Stimulated activated CD8-positive, alpha-beta memory T cell treated with anti-CD3 and anti-CD28 coated beads, Interleukin-12 subunit alpha, Interleukin-12 subunit beta, amount 100 ng/mL, for 24 hours (primary cell): Measurements from ENCODE around the gene STAB1.

Source experiments
- DNase-seq: peaks from one replicate; pipeline ENCODE4 v3.0.0-alpha.2; 2020; ENCODE audit errors: extremely low read depth

Gene STAB1, protein sequence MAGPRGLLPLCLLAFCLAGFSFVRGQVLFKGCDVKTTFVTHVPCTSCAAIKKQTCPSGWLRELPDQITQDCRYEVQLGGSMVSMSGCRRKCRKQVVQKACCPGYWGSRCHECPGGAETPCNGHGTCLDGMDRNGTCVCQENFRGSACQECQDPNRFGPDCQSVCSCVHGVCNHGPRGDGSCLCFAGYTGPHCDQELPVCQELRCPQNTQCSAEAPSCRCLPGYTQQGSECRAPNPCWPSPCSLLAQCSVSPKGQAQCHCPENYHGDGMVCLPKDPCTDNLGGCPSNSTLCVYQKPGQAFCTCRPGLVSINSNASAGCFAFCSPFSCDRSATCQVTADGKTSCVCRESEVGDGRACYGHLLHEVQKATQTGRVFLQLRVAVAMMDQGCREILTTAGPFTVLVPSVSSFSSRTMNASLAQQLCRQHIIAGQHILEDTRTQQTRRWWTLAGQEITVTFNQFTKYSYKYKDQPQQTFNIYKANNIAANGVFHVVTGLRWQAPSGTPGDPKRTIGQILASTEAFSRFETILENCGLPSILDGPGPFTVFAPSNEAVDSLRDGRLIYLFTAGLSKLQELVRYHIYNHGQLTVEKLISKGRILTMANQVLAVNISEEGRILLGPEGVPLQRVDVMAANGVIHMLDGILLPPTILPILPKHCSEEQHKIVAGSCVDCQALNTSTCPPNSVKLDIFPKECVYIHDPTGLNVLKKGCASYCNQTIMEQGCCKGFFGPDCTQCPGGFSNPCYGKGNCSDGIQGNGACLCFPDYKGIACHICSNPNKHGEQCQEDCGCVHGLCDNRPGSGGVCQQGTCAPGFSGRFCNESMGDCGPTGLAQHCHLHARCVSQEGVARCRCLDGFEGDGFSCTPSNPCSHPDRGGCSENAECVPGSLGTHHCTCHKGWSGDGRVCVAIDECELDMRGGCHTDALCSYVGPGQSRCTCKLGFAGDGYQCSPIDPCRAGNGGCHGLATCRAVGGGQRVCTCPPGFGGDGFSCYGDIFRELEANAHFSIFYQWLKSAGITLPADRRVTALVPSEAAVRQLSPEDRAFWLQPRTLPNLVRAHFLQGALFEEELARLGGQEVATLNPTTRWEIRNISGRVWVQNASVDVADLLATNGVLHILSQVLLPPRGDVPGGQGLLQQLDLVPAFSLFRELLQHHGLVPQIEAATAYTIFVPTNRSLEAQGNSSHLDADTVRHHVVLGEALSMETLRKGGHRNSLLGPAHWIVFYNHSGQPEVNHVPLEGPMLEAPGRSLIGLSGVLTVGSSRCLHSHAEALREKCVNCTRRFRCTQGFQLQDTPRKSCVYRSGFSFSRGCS (N-terminal part only)

DNA sequence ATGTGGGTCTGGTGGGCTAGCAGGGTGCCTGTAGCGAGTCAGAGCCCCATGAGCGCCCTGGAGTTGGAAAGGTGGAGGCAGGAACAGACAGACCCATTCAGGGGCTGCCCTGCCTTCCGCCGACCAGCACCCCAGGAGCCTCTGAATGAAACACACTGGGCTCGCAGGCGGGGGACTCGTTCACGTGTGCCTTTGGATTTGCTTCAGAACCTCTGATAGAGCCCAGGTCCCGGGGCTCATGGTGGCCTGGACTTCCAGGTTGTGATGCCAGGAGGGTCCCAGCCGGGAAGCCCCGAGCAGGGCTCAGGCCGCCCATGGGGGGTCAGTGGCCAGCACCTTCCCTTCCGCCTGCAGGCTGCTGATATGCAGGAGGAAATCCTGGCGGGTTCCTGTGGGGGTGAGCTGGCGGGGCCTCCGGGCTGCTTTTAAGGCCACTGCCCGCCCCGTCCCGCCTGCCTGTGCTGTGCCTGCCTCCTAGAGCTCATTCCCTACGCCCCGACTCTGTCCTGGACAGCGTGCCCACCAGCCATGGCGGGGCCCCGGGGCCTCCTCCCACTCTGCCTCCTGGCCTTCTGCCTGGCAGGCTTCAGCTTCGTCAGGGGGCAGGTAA, at the start of gene STAB1:
TSS of gene STAB1 (plus strand) at position 453 of the 610 bp plus-strand sequence. CDS start at position 529, 76 bp downstream.
- DNase-seq = no peak

DNA sequence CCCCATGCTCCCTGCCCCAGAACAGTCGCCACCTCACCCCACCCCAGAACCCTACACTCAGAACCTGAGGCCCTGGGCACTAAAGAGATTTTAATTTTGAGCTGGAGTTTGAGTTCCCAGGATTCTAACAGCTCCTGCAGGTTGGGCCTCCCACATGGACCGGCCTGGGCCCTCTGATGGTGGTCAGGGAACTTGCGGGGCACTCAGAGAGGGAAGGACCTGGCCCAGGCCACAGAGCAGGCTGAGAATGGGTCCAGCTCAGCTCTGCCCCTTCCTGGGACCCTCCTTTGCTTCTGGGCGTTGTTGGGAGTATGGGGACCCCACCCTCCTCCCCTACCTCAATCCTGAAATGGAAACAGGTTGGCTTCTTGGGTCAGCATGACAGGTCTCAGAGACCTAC, 49.1 kb upstream of the STAB1 start:
- no peak for DNase-seq

DNA sequence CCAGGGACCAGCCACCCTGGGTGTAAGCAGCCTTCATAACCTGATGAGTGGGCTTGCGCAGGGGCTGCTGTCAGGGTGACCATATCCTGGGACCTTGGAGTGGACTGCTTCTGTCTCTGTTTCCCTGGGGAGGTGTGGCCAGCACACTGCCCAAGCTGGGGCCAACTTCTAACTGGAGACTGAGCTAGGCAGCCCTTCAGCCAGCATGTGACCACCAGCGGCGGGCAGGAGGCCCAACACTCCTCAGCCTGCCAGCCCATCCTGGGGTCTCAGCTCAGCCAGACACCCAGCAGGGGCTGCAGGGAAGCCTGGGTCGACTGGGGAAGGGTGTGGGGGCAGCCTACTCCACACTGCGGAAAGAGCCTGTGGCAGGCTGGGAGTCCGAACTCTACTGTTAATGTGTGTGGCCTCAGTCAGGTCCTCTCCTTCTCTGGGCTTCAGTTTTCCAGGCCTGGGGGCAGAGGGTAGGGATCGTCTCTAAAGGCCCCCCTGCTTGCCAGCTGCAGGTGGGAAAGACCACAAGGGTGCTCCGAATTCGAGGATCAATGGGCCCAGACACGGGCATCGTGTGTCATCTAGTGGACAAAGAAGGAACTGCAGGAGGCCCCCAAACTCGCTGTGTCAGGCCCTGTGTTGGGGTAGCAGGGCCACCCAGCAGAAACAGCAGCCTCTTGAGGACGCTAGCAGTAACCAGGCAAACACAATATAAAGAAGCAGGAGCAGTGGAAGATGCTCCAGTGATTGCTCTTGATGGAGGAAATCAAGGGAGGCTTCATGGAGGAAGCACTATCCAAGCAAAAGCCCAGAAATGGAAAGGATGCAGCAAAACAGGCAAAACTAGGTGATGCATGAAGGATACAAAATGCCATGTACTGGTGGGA, 48.3 kb upstream of the STAB1 start:
- DNase-seq = peak; percentile 42

DNA sequence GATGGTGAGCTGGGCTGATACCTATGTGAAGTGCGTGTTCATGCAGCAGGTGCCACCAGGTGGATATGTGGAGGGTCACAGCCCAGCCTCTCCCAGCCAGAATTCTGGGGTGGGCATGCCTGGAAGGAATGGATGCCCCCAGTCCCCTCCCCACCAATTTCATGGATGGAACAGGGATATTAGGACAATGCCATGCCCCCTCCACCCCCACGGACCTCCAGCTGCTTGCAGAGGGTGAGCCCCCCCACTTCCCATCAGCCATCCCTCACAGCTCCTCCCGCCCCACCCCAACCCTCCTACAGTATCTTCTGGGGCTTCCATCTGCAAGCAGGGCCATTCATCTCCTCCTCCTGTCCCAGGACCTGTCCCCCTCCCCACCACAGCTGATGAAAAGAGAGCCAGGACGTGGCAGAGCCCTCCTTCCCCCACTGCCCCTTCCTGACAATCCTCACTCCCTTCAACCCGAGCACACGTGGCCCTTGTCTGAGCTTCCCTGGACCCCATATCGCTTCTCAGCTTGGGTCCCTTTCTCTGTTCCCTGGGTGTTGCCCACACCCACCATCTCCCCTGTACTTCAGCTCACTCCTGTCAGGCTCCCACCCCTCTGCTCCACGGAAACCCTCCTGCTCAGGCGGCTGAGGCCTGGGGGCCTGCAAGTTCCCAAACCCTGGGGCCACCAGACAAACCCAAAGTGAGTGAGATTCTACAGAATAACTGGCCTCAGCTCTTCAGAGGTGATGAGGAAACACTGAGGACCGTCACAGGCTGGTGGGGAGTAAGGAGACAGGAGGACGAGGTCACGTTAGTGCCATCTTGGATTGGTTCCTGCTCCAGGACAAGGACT, 47.4 kb upstream of the STAB1 start:
- DNase-seq = no peak

DNA sequence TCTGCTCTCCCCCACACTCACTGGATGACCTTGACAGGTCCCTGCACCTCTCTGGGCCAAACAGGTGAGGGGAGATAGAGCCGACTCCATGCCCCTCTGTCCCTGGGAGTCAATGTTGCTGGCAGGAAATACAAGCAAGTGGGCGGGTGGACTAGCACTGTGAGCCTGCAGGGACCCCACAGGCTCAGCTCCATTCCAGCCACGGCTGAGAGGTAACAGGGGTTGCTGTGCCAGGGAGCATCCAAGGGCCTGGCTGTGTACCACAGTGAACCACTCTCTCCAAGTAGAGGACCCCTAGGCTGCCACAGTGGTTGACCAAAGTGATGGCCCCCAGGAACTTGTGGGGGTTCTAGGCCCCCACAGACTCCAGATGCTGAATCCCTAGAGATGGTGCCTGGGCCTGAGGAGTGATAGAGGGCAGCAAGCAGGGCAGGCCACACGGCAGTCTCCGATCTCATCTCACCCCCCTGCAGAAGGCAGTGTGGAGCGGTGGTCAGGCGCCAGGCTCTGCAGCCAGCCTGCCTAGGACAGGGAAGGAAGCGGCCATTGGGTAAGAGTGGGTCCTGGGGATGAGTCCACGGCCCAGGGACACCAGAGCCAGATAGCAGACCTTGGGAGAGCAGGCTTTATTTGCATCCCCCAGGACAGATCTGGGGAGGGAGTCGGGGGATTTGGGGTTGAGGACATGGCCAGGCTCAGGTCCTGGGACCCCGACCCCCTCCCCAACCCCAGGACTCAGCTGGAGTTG, 44.5 kb upstream of the STAB1 start:
- no peak for DNase-seq

DNA sequence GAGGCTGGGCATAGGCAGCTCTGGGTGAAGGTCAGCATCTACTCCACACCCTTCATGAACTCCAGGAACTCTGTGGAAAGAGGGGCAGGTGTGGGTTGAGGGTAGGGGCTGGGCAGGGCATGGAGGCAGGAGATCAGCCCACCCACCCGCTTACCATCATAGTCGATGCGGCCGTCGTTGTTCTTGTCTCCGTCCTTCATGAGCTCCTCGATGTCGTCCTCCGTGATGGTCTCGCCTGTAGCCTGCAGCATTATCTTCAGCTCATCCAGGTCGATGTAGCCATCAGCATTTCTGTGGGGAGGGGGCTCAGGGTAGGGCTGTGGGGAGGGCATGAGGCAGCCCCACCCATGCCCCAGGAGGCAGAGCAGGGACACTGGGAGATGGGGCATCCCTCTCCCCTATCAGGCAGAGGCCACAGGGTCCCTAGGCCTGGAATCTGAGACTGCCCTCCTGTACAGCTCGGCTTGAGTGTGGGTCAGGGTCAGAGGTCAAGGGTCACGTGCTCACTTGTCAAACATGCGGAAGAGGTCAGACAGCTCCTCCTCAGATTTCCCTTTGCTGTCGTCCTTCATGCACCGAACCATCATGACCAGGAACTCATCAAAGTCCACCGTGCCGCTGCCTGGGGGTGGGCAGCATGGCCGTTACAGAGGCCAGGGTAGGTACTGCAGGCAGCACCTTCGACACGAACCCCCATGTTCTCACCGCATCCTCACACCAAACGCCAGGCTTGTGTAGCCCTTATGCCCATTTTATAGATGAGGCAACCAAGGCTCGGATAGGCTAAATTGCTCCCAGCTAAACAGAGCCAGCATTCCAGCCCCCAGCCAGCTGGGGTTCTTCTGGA, 43.7 kb upstream of the STAB1 start:
- no peak for DNase-seq

DNA sequence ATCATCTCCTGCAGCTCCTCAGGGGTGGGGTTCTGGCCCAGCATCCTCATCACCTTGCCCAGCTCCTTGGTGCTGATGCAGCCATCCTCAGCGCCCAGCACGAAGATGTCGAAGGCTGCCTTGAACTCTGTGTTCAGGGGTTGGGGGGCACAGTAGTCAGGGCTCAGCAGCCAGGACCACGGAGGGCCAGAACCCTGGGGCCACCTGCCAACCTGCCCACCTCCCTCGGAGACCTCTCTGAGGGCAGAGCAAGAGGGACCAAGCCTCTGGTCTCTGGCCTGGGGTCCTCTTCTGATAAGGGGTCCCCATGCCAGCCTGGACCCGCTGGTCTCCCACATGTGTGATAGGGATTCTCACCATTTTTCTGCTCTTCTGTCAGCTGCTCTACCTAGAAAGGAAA, 43.0 kb upstream of the STAB1 start:
- DNase-seq = no peak

DNA sequence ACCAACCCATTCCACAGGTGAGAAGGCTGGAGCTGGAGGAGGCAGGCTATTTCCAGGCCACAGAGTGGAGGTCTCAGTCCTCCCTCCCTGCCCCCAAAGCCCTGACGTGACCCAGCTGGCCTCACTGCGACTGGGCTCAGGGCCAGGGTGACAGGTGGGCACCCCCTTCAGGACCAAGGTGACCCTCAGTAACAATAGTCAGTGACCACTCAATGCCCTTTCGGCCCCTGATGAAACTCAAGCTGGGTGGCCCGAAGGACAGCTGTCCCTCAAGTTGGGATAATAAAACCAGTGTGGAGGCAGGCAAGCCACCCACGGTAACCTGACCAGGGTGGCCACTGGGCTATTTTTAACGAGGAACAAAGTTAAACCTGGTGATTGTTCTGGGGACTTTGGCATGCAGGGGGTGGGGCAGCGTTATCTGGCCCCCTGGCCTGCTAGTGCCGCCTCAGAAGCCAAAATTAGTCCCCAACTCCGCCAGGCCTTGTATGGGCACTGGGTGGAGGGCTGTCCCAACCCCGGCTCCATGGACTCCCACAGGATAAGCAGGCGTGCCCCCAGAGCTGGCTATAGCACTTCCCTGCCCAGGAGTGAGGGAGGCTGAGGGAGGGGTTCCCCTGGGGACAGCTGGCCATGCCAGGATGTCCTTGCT, 42.4 kb upstream of the STAB1 start:
- DNase-seq = no peak

DNA sequence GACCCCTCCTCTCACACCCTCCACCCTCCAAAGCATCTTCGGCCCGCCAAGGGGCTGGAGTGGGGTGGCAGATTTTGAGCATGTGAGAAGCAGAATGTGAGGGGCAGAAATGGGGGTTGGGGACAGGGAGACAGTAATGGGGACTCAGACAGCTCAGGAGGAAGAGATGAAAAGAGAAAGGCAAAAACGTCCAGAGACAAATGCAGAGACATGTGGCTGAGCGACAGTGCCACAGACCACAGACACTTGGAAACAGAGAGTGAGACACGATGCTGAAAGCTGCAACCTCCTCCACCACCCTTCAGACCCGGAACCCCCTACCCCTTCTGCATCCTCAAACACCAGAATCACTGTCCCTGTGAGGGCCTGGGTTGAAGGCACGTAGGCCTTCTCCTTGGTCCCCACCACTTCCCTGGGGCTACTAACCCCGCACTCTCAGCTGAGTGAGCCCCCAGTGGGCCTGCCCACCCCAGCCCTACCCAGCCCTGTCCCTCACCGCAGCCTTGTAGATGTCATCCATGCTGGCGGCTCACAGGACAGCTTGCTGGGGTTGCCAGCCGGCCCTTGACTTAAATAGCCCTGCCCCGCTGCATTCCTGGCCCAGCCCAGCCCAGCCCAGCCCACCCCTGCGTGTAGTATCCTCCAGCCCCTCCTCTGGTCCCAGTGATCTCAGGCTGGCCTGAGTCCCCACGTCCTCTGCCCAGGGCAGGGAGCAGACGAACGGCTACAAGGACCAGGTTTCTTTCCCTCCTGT, 41.5 kb upstream of the STAB1 start, which contains the start of gene TNNC1:
TSS of gene TNNC1 (minus strand) at position 546 of the 754 bp plus-strand sequence. CDS start at position 520, 26 bp downstream.
- DNase-seq = no peak

DNA sequence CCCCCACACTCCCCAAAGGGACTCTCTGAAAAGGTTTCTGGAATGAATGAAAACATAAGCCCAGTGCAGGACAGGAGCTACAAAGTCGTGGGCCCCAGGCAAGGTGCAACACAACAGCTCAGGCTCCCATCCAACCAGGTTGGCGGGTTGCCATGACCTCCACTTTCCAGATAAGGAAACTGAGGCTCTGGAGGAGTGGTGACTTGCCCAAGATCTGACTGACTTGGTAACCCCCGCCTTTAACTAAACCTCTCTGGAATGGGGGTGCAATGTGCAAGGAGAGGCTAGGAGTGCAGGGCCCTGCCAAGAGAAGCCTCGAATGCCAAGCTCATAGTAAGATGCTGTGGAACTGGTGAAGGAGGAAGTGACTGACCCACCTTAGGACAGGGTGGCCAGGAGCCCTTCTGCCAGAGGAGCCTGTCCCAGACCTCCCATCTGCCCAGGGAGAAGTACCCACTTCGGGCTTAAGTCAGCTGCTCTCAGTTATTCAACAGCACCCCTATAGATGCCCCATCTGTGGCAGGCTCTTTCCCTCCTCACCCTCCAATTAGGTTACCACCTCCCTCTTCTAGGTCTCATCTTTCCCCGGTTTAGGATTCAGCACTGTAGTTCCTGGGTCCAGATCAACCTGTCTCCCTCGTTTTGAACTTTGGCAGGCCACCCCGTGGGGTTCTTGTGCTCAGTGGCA, 40.7 kb upstream of the STAB1 start:
- DNase-seq = no peak

DNA sequence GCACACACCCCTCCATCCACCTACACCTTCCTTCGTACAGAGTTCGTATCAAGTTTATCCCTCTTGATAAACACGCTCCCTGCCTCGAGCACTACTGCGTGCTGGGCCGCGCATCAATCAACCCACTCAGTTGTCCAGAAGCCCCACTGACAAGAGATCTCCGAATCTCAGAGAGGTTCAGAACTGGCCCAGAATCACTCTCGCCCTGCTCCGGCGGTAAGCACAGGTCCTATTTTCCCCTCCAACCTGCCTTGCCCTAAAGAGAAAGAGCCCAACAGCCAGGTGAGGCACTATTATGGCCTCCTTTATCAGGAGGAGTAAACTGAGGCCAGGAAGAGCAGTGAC, 40.2 kb upstream of the STAB1 start:
- no peak for DNase-seq

DNA sequence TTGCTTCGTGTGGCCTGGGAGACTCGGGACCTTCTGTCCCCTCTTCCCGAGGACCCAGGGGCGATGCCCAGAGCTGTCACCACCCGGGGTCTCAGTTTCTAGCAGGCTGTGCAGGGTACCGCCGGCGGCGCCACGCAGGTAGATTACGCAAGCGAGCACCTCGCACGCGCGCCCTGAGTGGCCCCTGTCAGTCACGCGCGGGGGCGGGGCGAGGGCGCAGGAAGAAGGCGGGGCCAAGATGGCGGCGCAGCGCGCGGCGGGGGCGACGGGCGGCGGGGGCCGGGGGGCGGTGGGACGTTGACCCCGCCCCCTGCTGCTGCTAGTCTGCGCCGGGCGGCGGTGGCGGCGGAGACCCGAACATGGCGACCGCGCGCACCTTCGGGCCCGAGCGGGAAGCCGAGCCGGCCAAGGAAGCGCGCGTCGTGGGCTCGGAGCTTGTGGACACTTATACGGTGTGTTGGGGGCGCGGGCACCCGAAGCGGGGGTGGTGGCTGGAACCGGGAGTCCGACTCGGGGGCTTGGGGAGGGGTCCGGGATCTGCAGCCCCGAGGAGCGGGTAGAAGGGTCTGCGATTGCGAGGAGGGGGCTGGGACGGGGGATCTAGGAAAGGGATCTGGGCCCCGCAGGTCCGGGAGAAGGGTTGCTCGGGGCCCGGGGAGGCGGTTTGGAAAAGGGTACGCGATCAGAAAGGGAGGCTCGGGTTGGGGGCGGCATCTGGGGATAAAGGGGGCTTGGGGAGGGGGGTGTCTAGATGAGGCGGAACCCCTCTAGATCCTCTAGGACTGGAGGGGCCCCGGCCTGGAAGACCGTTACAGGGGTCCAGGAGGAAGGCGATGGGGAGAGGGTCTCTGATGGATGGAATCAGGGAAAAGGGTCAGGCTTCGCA, 39.6 kb upstream of the STAB1 start, which contains the start of gene NISCH:
TSS of gene NISCH (plus strand) at position 322 of the 886 bp plus-strand sequence. CDS start at position 360, 38 bp downstream.
- peak; percentile 89 for DNase-seq

DNA sequence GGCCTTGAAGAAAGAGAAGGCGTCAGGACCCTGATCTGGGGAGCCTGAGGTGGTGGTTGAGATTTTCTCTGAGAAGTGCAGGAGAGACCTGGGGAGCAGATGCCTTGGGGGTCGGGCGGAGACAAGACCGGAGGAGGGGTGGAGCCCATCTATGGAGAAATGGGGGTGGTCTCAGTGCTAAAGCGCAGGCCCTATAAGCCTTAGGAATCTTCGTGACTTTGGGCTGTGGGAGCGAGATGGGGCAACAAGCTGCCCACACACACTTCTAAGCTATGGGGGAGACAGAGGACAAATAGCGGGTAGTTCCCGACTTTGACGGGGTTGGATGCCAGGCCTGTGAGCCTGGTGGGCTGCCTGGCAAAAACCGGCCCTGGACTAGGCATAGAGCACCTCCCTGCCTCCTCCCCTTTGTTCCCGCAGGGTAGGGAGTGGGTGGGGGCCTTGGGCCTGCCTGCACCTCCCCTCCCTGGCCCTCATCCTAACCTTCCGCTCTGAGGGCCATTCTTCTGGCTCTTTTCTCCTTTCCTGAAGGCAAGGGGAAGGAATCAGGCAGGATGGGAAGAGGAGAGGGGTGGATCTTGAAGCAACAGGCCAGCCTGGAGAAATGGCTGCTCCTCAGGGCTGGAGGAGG, 38.9 kb upstream of the STAB1 start:
- no peak for DNase-seq

DNA sequence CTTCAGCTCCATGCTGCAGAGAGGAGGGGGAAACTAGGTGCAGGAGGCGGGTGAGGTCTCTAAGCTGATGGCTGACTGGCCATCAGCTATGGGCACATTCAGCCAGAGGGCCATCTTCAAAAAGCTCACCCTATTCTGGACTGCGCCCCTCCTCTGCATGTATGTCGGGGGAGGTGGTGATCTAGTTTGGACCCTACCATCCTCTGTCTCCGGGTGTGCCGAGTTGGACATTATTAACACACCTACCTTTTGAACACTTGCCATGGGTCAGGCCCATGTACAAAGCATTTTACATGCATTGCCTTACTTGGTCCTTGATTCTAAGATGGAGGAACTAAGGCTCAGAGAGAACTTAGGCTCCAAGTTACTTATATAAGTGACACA, 38.3 kb upstream of the STAB1 start:
- no peak for DNase-seq
